Measurements from ENCODE around the gene CRISP3.

CRISP3 gene

DNA sequence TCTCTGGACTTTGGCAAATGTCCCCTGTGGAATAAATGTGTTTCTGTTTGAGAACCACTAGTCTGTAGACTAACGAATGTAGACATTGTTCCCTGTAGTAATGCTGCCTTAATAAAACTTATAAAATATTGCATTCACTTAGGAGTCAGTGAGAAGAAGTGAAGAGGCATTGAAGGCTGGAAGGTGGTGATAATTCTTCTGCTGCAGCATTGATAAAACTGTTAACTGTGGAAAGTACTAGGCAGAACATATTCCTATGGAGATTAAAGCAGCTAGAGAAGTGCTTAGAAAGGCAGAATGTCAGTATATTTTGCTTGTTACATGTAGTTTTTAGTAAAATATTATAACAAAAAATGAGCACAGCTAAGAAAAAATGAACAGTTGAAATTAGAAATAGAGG lies 38.1 kb upstream of the CRISP3 start:
- ATAC-seq (ENCODE audit: low read depth) (no peak), DNase-seq (ENCODE audit: low spot score) (no peak)
- Histone ChIP-seq H3K9me3 (ENCODE audit: severe bottlenecking) (no peaks in the 10 kb centered on the region), H3K4me3 (ENCODE audit: severe bottlenecking) (no peak overlapping the region), H3K27ac (ENCODE audit: poor library complexity, severe bottlenecking) (no peak overlapping the region), H3K27me3 (ENCODE audit: insufficient read depth, poor library complexity, severe bottlenecking) (no peaks in the 10 kb centered on the region), H3K4me1 (ENCODE audit: insufficient read depth, poor library complexity, severe bottlenecking) (no peaks in the 10 kb centered on the region), H3K36me3 (ENCODE audit: low read depth) (no peaks in the 10 kb centered on the region)
- TF ChIP-seq, protein P1, sequence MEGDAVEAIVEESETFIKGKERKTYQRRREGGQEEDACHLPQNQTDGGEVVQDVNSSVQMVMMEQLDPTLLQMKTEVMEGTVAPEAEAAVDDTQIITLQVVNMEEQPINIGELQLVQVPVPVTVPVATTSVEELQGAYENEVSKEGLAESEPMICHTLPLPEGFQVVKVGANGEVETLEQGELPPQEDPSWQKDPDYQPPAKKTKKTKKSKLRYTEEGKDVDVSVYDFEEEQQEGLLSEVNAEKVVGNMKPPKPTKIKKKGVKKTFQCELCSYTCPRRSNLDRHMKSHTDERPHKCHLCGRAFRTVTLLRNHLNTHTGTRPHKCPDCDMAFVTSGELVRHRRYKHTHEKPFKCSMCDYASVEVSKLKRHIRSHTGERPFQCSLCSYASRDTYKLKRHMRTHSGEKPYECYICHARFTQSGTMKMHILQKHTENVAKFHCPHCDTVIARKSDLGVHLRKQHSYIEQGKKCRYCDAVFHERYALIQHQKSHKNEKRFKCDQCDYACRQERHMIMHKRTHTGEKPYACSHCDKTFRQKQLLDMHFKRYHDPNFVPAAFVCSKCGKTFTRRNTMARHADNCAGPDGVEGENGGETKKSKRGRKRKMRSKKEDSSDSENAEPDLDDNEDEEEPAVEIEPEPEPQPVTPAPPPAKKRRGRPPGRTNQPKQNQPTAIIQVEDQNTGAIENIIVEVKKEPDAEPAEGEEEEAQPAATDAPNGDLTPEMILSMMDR (IDR thresholded peaks at IDR 0.05; ENCODE audit: poor library complexity, severe bottlenecking): no peak

DNA sequence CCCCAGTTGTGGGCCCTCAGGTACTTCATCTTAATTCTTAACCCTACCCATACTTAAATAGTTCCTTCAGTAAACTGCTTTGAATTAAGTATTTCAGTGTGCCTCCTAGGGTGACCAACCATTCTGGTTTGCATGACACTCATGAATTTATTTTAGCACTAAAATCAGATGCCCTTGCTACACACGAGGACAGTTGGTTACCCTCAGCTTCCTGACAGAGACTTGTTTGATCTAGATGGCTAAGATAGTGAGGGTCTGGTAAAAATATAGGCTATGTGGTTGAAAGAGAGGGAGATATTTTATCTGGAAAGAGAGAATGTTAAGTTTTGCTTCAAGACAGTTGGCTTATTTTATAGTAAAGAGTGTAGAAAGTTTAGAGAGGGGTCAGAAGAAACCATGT lies 32.3 kb upstream of the CRISP3 start:
- TF ChIP-seq, protein P1 (IDR thresholded peaks at IDR 0.05; ENCODE audit: poor library complexity, severe bottlenecking): no peak
- Histone ChIP-seq H3K9me3 (ENCODE audit: severe bottlenecking) (no peaks in the 10 kb centered on the region), H3K4me1 (ENCODE audit: insufficient read depth, poor library complexity, severe bottlenecking) (no peaks in the 10 kb centered on the region), H3K27ac (ENCODE audit: poor library complexity, severe bottlenecking) (no peak overlapping the region), H3K36me3 (ENCODE audit: low read depth) (no peaks in the 10 kb centered on the region), H3K4me3 (ENCODE audit: severe bottlenecking) (no peak overlapping the region), H3K27me3 (ENCODE audit: insufficient read depth, poor library complexity, severe bottlenecking) (no peaks in the 10 kb centered on the region)
- ATAC-seq (ENCODE audit: low read depth): no peak
- DNase-seq (ENCODE audit: low spot score): no peak

- Histone ChIP-seq H3K4me3 (ENCODE audit: severe bottlenecking) (no peak overlapping the region), H3K27me3 (ENCODE audit: insufficient read depth, poor library complexity, severe bottlenecking) (no peaks in the 10 kb centered on the region), H3K27ac (ENCODE audit: poor library complexity, severe bottlenecking) (no peak overlapping the region), H3K36me3 (ENCODE audit: low read depth) (no peaks in the 10 kb centered on the region), H3K4me1 (ENCODE audit: insufficient read depth, poor library complexity, severe bottlenecking) (no peaks in the 10 kb centered on the region), H3K9me3 (ENCODE audit: severe bottlenecking) (no peaks in the 10 kb centered on the region)
- TF ChIP-seq, protein P1 (IDR thresholded peaks at IDR 0.05; ENCODE audit: poor library complexity, severe bottlenecking): no peak
- DNase-seq (ENCODE audit: low spot score): no peak
- ATAC-seq (ENCODE audit: low read depth): no peak
Measured at GRCh38 chr6:49775043-49775442, 30.9 kb upstream of the CRISP3 start.

- Histone ChIP-seq H3K9me3 (ENCODE audit: severe bottlenecking) (no peaks in the 10 kb centered on the region), H3K4me1 (ENCODE audit: insufficient read depth, poor library complexity, severe bottlenecking) (no peaks in the 10 kb centered on the region), H3K36me3 (ENCODE audit: low read depth) (no peaks in the 10 kb centered on the region), H3K4me3 (ENCODE audit: severe bottlenecking) (no peak overlapping the region), H3K27ac (ENCODE audit: poor library complexity, severe bottlenecking) (no peak overlapping the region), H3K27me3 (ENCODE audit: insufficient read depth, poor library complexity, severe bottlenecking) (no peaks in the 10 kb centered on the region)
- ATAC-seq (ENCODE audit: low read depth): no peak
- DNase-seq (ENCODE audit: low spot score): no peak
- TF ChIP-seq, protein P1 (IDR thresholded peaks at IDR 0.05; ENCODE audit: poor library complexity, severe bottlenecking): no peak
Measured at GRCh38 chr6:49772285-49772684, 28.1 kb upstream of the CRISP3 start.

DNA sequence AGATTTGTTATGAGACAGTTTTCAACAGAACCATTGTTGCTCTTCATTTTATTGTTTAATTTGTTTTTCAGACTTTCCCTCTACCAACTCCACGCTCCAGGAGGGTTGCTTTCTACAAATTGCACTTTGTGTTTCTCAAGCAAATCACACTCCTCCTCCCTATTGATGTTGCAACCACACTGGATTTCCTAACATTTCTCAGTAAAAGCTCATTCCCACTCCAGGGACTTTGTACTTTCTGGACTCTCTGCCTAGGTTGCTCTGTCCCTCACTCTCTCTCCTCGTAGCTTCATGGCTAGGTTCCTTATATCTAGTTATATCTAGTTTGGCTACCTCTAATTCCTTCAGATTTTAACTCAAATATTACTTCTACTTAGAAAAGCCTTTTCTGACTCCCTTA lies 22.6 kb upstream of the CRISP3 start:
- TF ChIP-seq, protein P1 (IDR thresholded peaks at IDR 0.05; ENCODE audit: poor library complexity, severe bottlenecking): no peak

More for the DNA sequence above, 22.6 kb upstream of the CRISP3 start:
- no peak overlapping the region for H3K4me3 ChIP-seq (ENCODE audit: severe bottlenecking)
- DNase-seq (ENCODE audit: low spot score) (no peak), ATAC-seq (ENCODE audit: low read depth) (no peak)
- no peaks in the 10 kb centered on the region for H3K36me3 ChIP-seq (ENCODE audit: low read depth)
- H3K4me1 ChIP-seq (ENCODE audit: insufficient read depth, poor library complexity, severe bottlenecking): no peaks in the 10 kb centered on the region
- no peak overlapping the region for H3K27ac ChIP-seq (ENCODE audit: poor library complexity, severe bottlenecking)
- H3K9me3 ChIP-seq (ENCODE audit: severe bottlenecking): no peaks in the 10 kb centered on the region
- no peaks in the 10 kb centered on the region for H3K27me3 ChIP-seq (ENCODE audit: insufficient read depth, poor library complexity, severe bottlenecking)

Measured in RWPE2 (cell line).